A673 (cell line): ENCODE results near the gene PRRT3. TPM values are rescaled to one million over a fixed set of nuclear protein-coding genes. Genes with fewer than 3 reads are reported as not detected.
"Not testable (repeated sequence)": the region's sequence is repeated elsewhere in the genome, so short reads cannot be mapped to it uniquely, and the experiment has no call there.

ENCODE experiments used
- BruUV-seq: library from RNA; stranded (reverse); fragments of 400-500 nt; replicated peaks from 2 replicates; lab custom pipeline; 2021; lab: Mats Ljungman, UMichigan
- CTCF ChIA-PET: fragments of 300-600 bp; sonication (Branson Sonifier 250); formaldehyde crosslinking; loops from one replicate; lab custom pipeline; 2022; ENCODE audit warnings: antibody characterized with exemption; lab: Charles Lee
- POLR2A ChIA-PET: fragments of 300-600 bp; sonication (Branson Sonifier 250); formaldehyde crosslinking; loops from one replicate; lab custom pipeline; 2022; ENCODE audit warnings: antibody characterized with exemption; ENCODE audit not compliant: low non-redundant PET; lab: Charles Lee
- DNase-seq: peaks from one replicate; pipeline ENCODE4 v3.0.0-alpha.2; 2015; ENCODE audit warnings: low spot score
- H3K27ac ChIP-seq: fragments of 200-600 bp; sonication (generic); 2 replicates; pipeline ENCODE4 v1.5.1; 2016; ENCODE audit warnings: mixed run types, low read depth, mild to moderate bottlenecking, mixed read lengths, antibody characterized with exemption, low read length; ENCODE audit not compliant: poor library complexity, severe bottlenecking
- H3K27me3 ChIP-seq: fragments of 200-600 bp; sonication (generic); replicated peaks from 2 replicates; pipeline ENCODE4 v1.6.1; 2017; ENCODE audit warnings: mixed run types, low read depth, mild to moderate bottlenecking, mixed read lengths, antibody characterized with exemption, low read length; ENCODE audit not compliant: insufficient read depth, poor library complexity
- H3K36me3 ChIP-seq: fragments of 200-600 bp; sonication (generic); 2 replicates; pipeline ENCODE4 v1.6.1; 2016; ENCODE audit warnings: mixed run types, mild to moderate bottlenecking, mixed read lengths, antibody characterized with exemption, low read length; ENCODE audit not compliant: insufficient read depth, poor library complexity, severe bottlenecking
- H3K4me1 ChIP-seq: fragments of 200-600 bp; sonication (generic); 2 replicates; pipeline ENCODE4 v1.6.1; 2017; ENCODE audit warnings: mixed run types, mild to moderate bottlenecking, mixed read lengths, antibody characterized with exemption, low read length; ENCODE audit not compliant: insufficient read depth, poor library complexity, severe bottlenecking
- H3K4me3 ChIP-seq: fragments of 200-600 bp; sonication (generic); 2 replicates; pipeline ENCODE4 v1.5.1; 2016; ENCODE audit warnings: low read depth, mixed run types, mild to moderate bottlenecking, mixed read lengths, low read length; ENCODE audit not compliant: poor library complexity, severe bottlenecking
- H3K9me3 ChIP-seq: fragments of 200-600 bp; sonication (generic); 2 replicates; pipeline ENCODE4 v1.6.1; 2016; ENCODE audit warnings: mixed run types, low read depth, mild to moderate bottlenecking, mixed read lengths, antibody characterized with exemption, low read length; ENCODE audit not compliant: poor library complexity, severe bottlenecking
- intact Hi-C: fragments of 100-400 bp; cut with micrococcal nuclease; formaldehyde crosslinking; loops from one replicate; pipeline ENCODE4 v1.10.0; 2022; ENCODE audit not compliant: unreplicated experiment
- total RNA-seq: library from RNA; stranded (reverse); gene quantifications from 2 replicates; pipeline ENCODE4 v1.2.3, GENCODE V29; 2021

PRRT3 gene
- total RNA-seq, 1 experiment from 2014 or later, result 1.1 TPM

DNA sequence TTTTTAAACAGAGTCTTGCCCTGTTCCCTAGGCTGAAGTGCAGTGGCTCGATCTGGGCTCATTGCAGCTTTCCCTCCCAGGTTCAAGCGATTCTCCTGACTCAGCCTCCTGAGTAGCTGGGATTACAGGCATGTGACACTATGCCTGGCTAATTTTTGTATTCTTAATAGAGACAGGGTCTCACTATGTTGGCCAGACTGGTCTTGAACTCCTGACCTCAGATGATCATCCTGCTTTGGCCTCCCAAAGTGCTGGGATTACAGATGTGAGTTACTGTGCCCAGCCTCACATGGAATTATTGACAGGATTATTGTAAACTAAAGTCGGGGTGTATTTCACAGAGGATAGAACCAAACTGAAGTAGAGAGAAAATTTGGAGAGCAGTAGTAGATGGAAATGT, 56.5 kb downstream of the PRRT3 start:
- POLR2A ChIA-PET, H3K9me3 ChIP-seq, H3K27ac ChIP-seq, BruUV-seq, H3K27me3 ChIP-seq, H3K4me1 ChIP-seq, CTCF ChIA-PET, intact Hi-C loops, DNase-seq, H3K4me3 ChIP-seq: not testable (repeated sequence)
- H3K36me3 ChIP-seq, result peaks cover 23% of the 10 kb centered on the region

Other genes with a start within 250 kb of the PRRT3 start
- gene CPNE9, start 248.6 kb downstream of the PRRT3 start, total RNA-seq, result not detected in 2 replicates
- 30.7 and 32.0 TPM in 2 replicates for gene BRPF1, start 220.7 kb downstream of the PRRT3 start, total RNA-seq
- 48.8 and 60.2 TPM in 2 replicates for gene OGG1, start 202.5 kb downstream of the PRRT3 start, total RNA-seq
- 26.7 and 28.0 TPM in 2 replicates for gene CAMK1, start 182.5 kb downstream of the PRRT3 start, total RNA-seq
- gene TADA3, start 159.9 kb downstream of the PRRT3 start, total RNA-seq, result 46.1 and 49.6 TPM in 2 replicates
- gene ARPC4, start 159.3 kb downstream of the PRRT3 start, total RNA-seq, result 128 and 152 TPM in 2 replicates
- 6.7 and 9.5 TPM in 2 replicates for gene TTLL3, start 142.1 kb downstream of the PRRT3 start, total RNA-seq
- gene RPUSD3, start 108.4 kb downstream of the PRRT3 start, total RNA-seq, result 46.9 and 67.2 TPM in 2 replicates
- gene CIDEC, start 72.2 kb downstream of the PRRT3 start, total RNA-seq, result not detected in 2 replicates
- 38.1 and 38.8 TPM in 2 replicates for gene JAGN1, start 61.8 kb downstream of the PRRT3 start, total RNA-seq
- gene IL17RE, start 49.6 kb downstream of the PRRT3 start, total RNA-seq, result 2.3 and 2.6 TPM in 2 replicates
- 9.3 and 15.2 TPM in 2 replicates for gene IL17RC, start 35.3 kb downstream of the PRRT3 start, total RNA-seq
- gene CRELD1, start 18.6 kb downstream of the PRRT3 start, total RNA-seq, result 13.2 and 20.3 TPM in 2 replicates
- 43.8 and 59.5 TPM in 2 replicates for gene EMC3, start 34.4 kb upstream of the PRRT3 start, total RNA-seq
- gene FANCD2, start 74.0 kb upstream of the PRRT3 start, total RNA-seq, result 64.6 and 69.2 TPM in 2 replicates
- gene FANCD2OS, start 155.8 kb upstream of the PRRT3 start, total RNA-seq, result not detected in 2 replicates
- 121 and 123 TPM in 2 replicates for gene BRK1, start 163.3 kb upstream of the PRRT3 start, total RNA-seq
- 46.4 and 57.3 TPM in 2 replicates for gene VHL, start 189.4 kb upstream of the PRRT3 start, total RNA-seq
- gene IRAK2, start 212.5 kb upstream of the PRRT3 start, total RNA-seq, result 0.34 and 0.63 TPM in 2 replicates